SK-N-SH (cell line): Measurements from ENCODE around the gene FBXO30. TPM values are rescaled to one million over a fixed set of nuclear protein-coding genes. Genes with fewer than 3 reads are reported as not detected.

Experiments
- CTCF ChIA-PET: fragments of 300-600, 350-600 bp; formaldehyde crosslinking; extraction: SDS; loops from one replicate; lab custom pipeline; 2021; lab: Yijun Ruan, JAX
- POLR2A ChIA-PET: fragments of 350-600 bp; sonication (Branson Sonifier 250); formaldehyde crosslinking; extraction: SDS; loops from one replicate; lab custom pipeline; 2020; ENCODE audit warnings: antibody characterized with exemption, inconsistent platforms; lab: Yijun Ruan, JAX
- DNase-seq: peaks from one replicate; pipeline ENCODE4 v3.0.0; 2012
- H2AFZ ChIP-seq: fragments of 200-600 bp; sonication (generic); 2 replicates; pipeline ENCODE4 v1.8.1; 2016; ENCODE audit warnings: antibody characterized with exemption, mild to moderate bottlenecking, low read depth
- H3F3A ChIP-seq: fragments of 200-600 bp; sonication (generic); replicated peaks from 2 replicates; pipeline ENCODE3; 2016; ENCODE audit warnings: antibody characterized with exemption, mild to moderate bottlenecking; ENCODE audit not compliant: insufficient read depth
- H3K27ac ChIP-seq, 2 experiments: fragments of 200-500 bp in 1 of 2; fragments of 200-600 bp in 1 of 2; sonication (Bioruptor generic) in 1 of 2; sonication (generic), shearing (Covaris generic) in 1 of 2; 2 replicates each; pipeline versions ENCODE4 v1.5.1 to v1.6.1; 2014 to 2016; ENCODE audit warnings: low read depth in 2 of 2, inconsistent platforms in 1 of 2, low read length in 1 of 2, mild to moderate bottlenecking in 1 of 2, mixed read lengths in 1 of 2
- H3K27me3 ChIP-seq: fragments of 200-600 bp; sonication (generic), shearing (Covaris generic); 2 replicates; pipeline ENCODE4 v1.6.1; 2016; ENCODE audit warnings: mixed run types; ENCODE audit not compliant: insufficient read depth
- H3K36me3 ChIP-seq, 2 experiments: fragments of 200-500 bp in 1 of 2; fragments of 200-600 bp in 1 of 2; sonication (Bioruptor generic) in 1 of 2; sonication (generic) in 1 of 2; replicated peaks in 1 of 2; 2 replicates each; pipeline versions ENCODE3 to v1.5.1; 2014 to 2016; ENCODE audit warnings: low read length in 1 of 2, mild to moderate bottlenecking in 1 of 2; ENCODE audit not compliant: insufficient read depth in 2 of 2, control insufficient read depth in 1 of 2
- H3K4me1 ChIP-seq, 2 experiments: fragments of 200-500 bp in 1 of 2; fragments of 200-600 bp in 1 of 2; sonication (Bioruptor generic) in 1 of 2; sonication (generic), shearing (Covaris generic) in 1 of 2; 2 replicates each; pipeline versions ENCODE4 v1.5.1 to v1.6.1; 2014 to 2016; ENCODE audit warnings: low read depth in 1 of 2, low read length in 1 of 2, mixed run types in 1 of 2; ENCODE audit not compliant: insufficient read depth in 2 of 2, control insufficient read depth in 1 of 2
- H3K4me2 ChIP-seq: fragments of 200-600 bp; sonication (generic), shearing (Covaris generic); 2 replicates; pipeline ENCODE4 v1.6.1; 2017; ENCODE audit warnings: mixed run types
- H3K4me3 ChIP-seq, 2 experiments: fragments of 200-500 bp in 1 of 2; fragments of 200-600 bp in 1 of 2; sonication (Bioruptor generic) in 1 of 2; sonication (generic), shearing (Covaris generic) in 1 of 2; 2 replicates each; pipeline versions ENCODE4 v1.5.1 to v1.8.1; 2014 to 2016; ENCODE audit warnings: low read depth in 2 of 2, inconsistent platforms in 1 of 2, low read length in 1 of 2, mild to moderate bottlenecking in 1 of 2, mixed read lengths in 1 of 2, moderate library complexity in 1 of 2
- H3K79me2 ChIP-seq: fragments of 200-600 bp; sonication (generic); 2 replicates; pipeline ENCODE4 v1.8.1; 2017; ENCODE audit warnings: mild to moderate bottlenecking; ENCODE audit not compliant: insufficient read depth
- H3K9ac ChIP-seq: fragments of 200-600 bp; sonication (generic); 2 replicates; pipeline ENCODE4 v1.6.1; 2017; ENCODE audit warnings: mixed run types
- H3K9me2 ChIP-seq: fragments of 200-600 bp; sonication (generic); 2 replicates; pipeline ENCODE4 v1.6.1; 2017; ENCODE audit warnings: mixed run types
- H3K9me3 ChIP-seq: fragments of 200-600 bp; sonication (generic); 2 replicates; pipeline ENCODE4 v1.6.1; 2017; ENCODE audit warnings: mixed run types, mild to moderate bottlenecking, moderate library complexity
- H4K20me1 ChIP-seq: fragments of 200-600 bp; sonication (generic); 2 replicates; pipeline ENCODE4 v1.6.1; 2017; ENCODE audit warnings: mild to moderate bottlenecking, mixed run types; ENCODE audit not compliant: insufficient read depth
- ELF1 ChIP-seq: IDR thresholded peaks from 2 replicates; pipeline ENCODE4 v1.4.0; 2012
- EP300 ChIP-seq, 2 experiments: IDR thresholded peaks; 2 replicates each; pipeline versions ENCODE4 v1.4.0 to v1.6.1; 2012; ENCODE audit warnings: borderline replicate concordance in 1 of 2, low read depth in 1 of 2, low read length in 1 of 2
- FOXJ3 ChIP-seq: sonication (generic); formaldehyde crosslinking; IDR thresholded peaks from 2 replicates; pipeline ENCODE4 v1.5.1; 2020; ENCODE audit warnings: mild to moderate bottlenecking, missing genetic modification reagents
- GATA2 ChIP-seq: sonication (generic); formaldehyde crosslinking; IDR thresholded peaks from 2 replicates; pipeline ENCODE4 v1.5.0; 2020; ENCODE audit warnings: mild to moderate bottlenecking, missing genetic modification reagents
- JUND ChIP-seq: IDR thresholded peaks from 2 replicates; pipeline ENCODE4 v1.4.0; 2012
- MAX ChIP-seq: IDR thresholded peaks from 2 replicates; pipeline ENCODE4 v1.4.0; 2012; ENCODE audit warnings: low read depth
- MEF2A ChIP-seq: IDR thresholded peaks from 2 replicates; pipeline ENCODE4 v1.4.0; 2012; ENCODE audit warnings: low read depth, borderline replicate concordance
- MXI1 ChIP-seq: IDR thresholded peaks from 2 replicates; pipeline ENCODE4 v1.6.1; 2012; ENCODE audit warnings: mild to moderate bottlenecking, low read depth, low read length, improper control_type of control experiment
- POLR2AphosphoS5 ChIP-seq: IDR thresholded peaks from 2 replicates; pipeline ENCODE4 v1.6.1; 2012; ENCODE audit warnings: low read depth, low read length
- RAD21 ChIP-seq: IDR thresholded peaks from 2 replicates; pipeline ENCODE4 v1.6.1; 2012; ENCODE audit warnings: mild to moderate bottlenecking, low read length
- RFX5 ChIP-seq: IDR thresholded peaks from 2 replicates; pipeline ENCODE4 v1.6.1; 2012; ENCODE audit warnings: mild to moderate bottlenecking, improper control_type of control experiment, low read length
- RXRA ChIP-seq: IDR thresholded peaks from 2 replicates; pipeline ENCODE4 v1.4.0; 2012; ENCODE audit warnings: low read depth, mild to moderate bottlenecking, borderline replicate concordance
- SIN3A ChIP-seq: IDR thresholded peaks from 2 replicates; pipeline ENCODE4 v1.6.1; 2012; ENCODE audit warnings: low read depth, mild to moderate bottlenecking, low read length, moderate library complexity, borderline replicate concordance
- TAF1 ChIP-seq: IDR thresholded peaks from 2 replicates; pipeline ENCODE4 v1.6.1; 2012; ENCODE audit warnings: low read depth, mild to moderate bottlenecking, low read length, moderate library complexity, borderline replicate concordance
- TCF12 ChIP-seq: IDR thresholded peaks from 2 replicates; pipeline ENCODE4 v1.4.0; 2012
- TEAD4 ChIP-seq: IDR thresholded peaks from 2 replicates; pipeline ENCODE4 v1.4.0; 2012; ENCODE audit warnings: mild to moderate bottlenecking, borderline replicate concordance; ENCODE audit not compliant: insufficient read depth
- USF2 ChIP-seq: fragments of 150-350 bp; IDR thresholded peaks from 2 replicates; pipeline ENCODE4 v1.6.1; 2017; ENCODE audit warnings: antibody characterized with exemption, low read length, low read depth, borderline replicate concordance
- ZBTB33 ChIP-seq: IDR thresholded peaks from 2 replicates; pipeline ENCODE4 v1.4.0; 2012; ENCODE audit warnings: low read depth, borderline replicate concordance
- WGBS: methylation state at CpG from one replicate; pipeline ENCODE4 v1.1.6; 2017; ENCODE audit warnings: low lambda C conversion rate; 5-methylcytosine and 5-hydroxymethylcytosine counted together
- polyA plus RNA-seq, 3 experiments: library from polyadenylated mRNA; depleted of rRNA; stranded (reverse); fragments of >200 nt; gene quantifications; 2 replicates each; pipeline ENCODE4 v1.2.3, GENCODE V29; 2012

FBXO30 gene
- polyA plus RNA-seq, 1 of the 3 experiments (the other 2 are of a cell fraction) = 1.7 TPM

GRCh38 chr6:145784683-145785082, 29.9 kb downstream of the FBXO30 start:
- Histone ChIP-seq H4K20me1 (no peaks in the 10 kb centered on the region), H3K9me2 (no peaks in the 10 kb centered on the region), H3K4me2 (no peak overlapping the region), H3K9ac (no peak overlapping the region), H3K4me3 (no peak overlapping the region), H3F3A (no peaks in the 10 kb centered on the region), H3K79me2 (peaks cover 8% of the 10 kb centered on the region; the same call in 1 of the 2 replicates), H3K27me3 (no peaks in the 10 kb centered on the region), H3K4me1 (no peaks in the 10 kb centered on the region; a peak in 2 of 4 replicates), H3K27ac (no peak overlapping the region), H3K9me3 (no peaks in the 10 kb centered on the region; the same call in 1 of the 2 replicates), H3K36me3 (peaks cover 2 to 8% of the 10 kb centered on the region in 2 experiments), H2AFZ (no peak overlapping the region)
- TF ChIP-seq SIN3A (no peak), TCF12 (no peak), MEF2A (no peak), USF2 (no peak), RXRA (no peak), FOXJ3 (CRISPR knock-in tag) (no peak), MXI1 (no peak), ELF1 (no peak), GATA2 (no peak), RAD21 (no peak), EP300 (IDR thresholded peaks at IDR 0.05; ENCODE audit: borderline replicate concordance in 1 of 2, low read depth in 1 of 2, low read length in 1 of 2) (no peak), TEAD4 (no peak), JUND (no peak), MAX (no peak), TAF1 (no peak), ZBTB33 (no peak), POLR2AphosphoS5 (no peak), RFX5 (no peak)
- ChIA-PET CTCF (no interaction called here), POLR2A (no interaction called here)
- no peak for DNase-seq
- WGBS = 100% methylated on average over 1 of the region's 1 CpG
